GM23338 (cell line): Measurements from ENCODE around the gene PCDHA13. TPM values are rescaled to one million over a fixed set of nuclear protein-coding genes. Genes with fewer than 3 reads are reported as not detected.

Experiments
- ATAC-seq: fragments of 200-7000 bp; cut with Tn5 transposase; 3 replicates; pipeline ENCODE4 v1.9.1; 2020
- DNase-seq: peaks from one replicate; pipeline ENCODE4 v3.0.0-alpha.2; 2015; ENCODE audit warnings: low spot score
- H2AFZ ChIP-seq: fragments of 200-600 bp; sonication (generic); 2 replicates; pipeline ENCODE4 v1.8.0; 2016; ENCODE audit warnings: antibody characterized with exemption, mild to moderate bottlenecking, moderate library complexity
- H3F3A ChIP-seq: fragments of 200-600 bp; sonication (generic); replicated peaks from 2 replicates; pipeline ENCODE4 v1.8.0; 2017; ENCODE audit warnings: antibody characterized with exemption, mixed run types, low read depth
- H3K27ac ChIP-seq: fragments of 200-600 bp; sonication (generic); 2 replicates; pipeline ENCODE4 v1.6.1; 2016; ENCODE audit warnings: low read depth
- H3K27me3 ChIP-seq: fragments of 200-600 bp; sonication (generic); 2 replicates; pipeline ENCODE4 v1.8.0; 2016; ENCODE audit warnings: mild to moderate bottlenecking, mixed run types, moderate library complexity; ENCODE audit not compliant: insufficient read depth
- H3K36me3 ChIP-seq: fragments of 200-600 bp; sonication (generic); 2 replicates; pipeline ENCODE4 v1.8.0; 2016; ENCODE audit warnings: mild to moderate bottlenecking; ENCODE audit not compliant: insufficient read depth
- H3K4me1 ChIP-seq: fragments of 200-600 bp; sonication (generic); 2 replicates; pipeline ENCODE4 v1.8.0; 2016; ENCODE audit warnings: mild to moderate bottlenecking, moderate library complexity; ENCODE audit not compliant: insufficient read depth
- H3K4me2 ChIP-seq: fragments of 200-600 bp; sonication (generic); 2 replicates; pipeline ENCODE4 v1.7.1; 2017; ENCODE audit warnings: mixed run types
- H3K4me3 ChIP-seq: fragments of 200-600 bp; sonication (generic); 2 replicates; pipeline ENCODE4 v1.6.1; 2016; ENCODE audit warnings: mixed run types
- H3K79me2 ChIP-seq: fragments of 200-600 bp; sonication (generic); replicated peaks from 2 replicates; pipeline ENCODE4 v1.8.0; 2017; ENCODE audit warnings: mild to moderate bottlenecking; ENCODE audit not compliant: insufficient read depth
- H3K9me2 ChIP-seq: fragments of 200-600 bp; sonication (generic); 2 replicates; pipeline ENCODE4 v1.8.0; 2017; ENCODE audit not compliant: insufficient read depth
- H4K20me1 ChIP-seq: fragments of 200-600 bp; sonication (generic); replicated peaks from 2 replicates; pipeline ENCODE4 v1.8.0; 2017; ENCODE audit warnings: mild to moderate bottlenecking; ENCODE audit not compliant: insufficient read depth
- H3K27ac Mint-ChIP-seq: 2 replicates; pipeline ENCODE4 v1.8.0; 2020; ENCODE audit warnings: inconsistent platforms, mild to moderate bottlenecking, moderate library complexity, mixed read lengths
- H3K27me3 Mint-ChIP-seq: 3 replicates; pipeline ENCODE4 v1.8.0; 2022; ENCODE audit warnings: low read depth, mild to moderate bottlenecking, moderate library complexity, mixed read lengths, inconsistent platforms; ENCODE audit not compliant: insufficient read depth, poor library complexity
- H3K36me3 Mint-ChIP-seq: 3 replicates; pipeline ENCODE4 v1.8.0; 2021; ENCODE audit warnings: low read depth, mild to moderate bottlenecking, inconsistent platforms, moderate library complexity, mixed read lengths
- H3K4me1 Mint-ChIP-seq: 3 replicates; pipeline ENCODE4 v1.8.0; 2020; ENCODE audit warnings: mild to moderate bottlenecking, inconsistent platforms, mixed read lengths
- H3K4me3 Mint-ChIP-seq: 3 replicates; pipeline ENCODE4 v1.8.0; 2021; ENCODE audit warnings: moderate library complexity, mild to moderate bottlenecking, inconsistent platforms, mixed read lengths
- H3K9me3 Mint-ChIP-seq: 3 replicates; pipeline ENCODE4 v1.8.0; 2020; ENCODE audit warnings: moderate library complexity, mild to moderate bottlenecking, inconsistent platforms, mixed read lengths
- EZH2 ChIP-seq: fragments of 200-600 bp; sonication (generic); IDR thresholded peaks from one replicate; pipeline ENCODE4 v1.8.0; 2017; ENCODE audit warnings: antibody characterized with exemption, mild to moderate bottlenecking, low read depth; ENCODE audit not compliant: unreplicated experiment
- POLR2AphosphoS5 ChIP-seq: IDR thresholded peaks from 2 replicates; pipeline ENCODE4 v1.6.1; 2016; ENCODE audit warnings: antibody characterized with exemption, low read depth
- ZNF114 ChIP-seq: fragments of 250-450 bp; sonication (Bioruptor Pico); IDR thresholded peaks from 2 replicates; pipeline ENCODE4 v1.5.0; 2020; ENCODE audit warnings: mild to moderate bottlenecking, moderate library complexity
- polyA plus RNA-seq: library from polyadenylated mRNA; unstranded; fragments of >200 nt; fragmentation: Nextera tagmentation; extraction: Ambion mirVana; gene quantifications from 2 replicates; pipeline ENCODE4 v1.2.1, GENCODE V29; 2016
- total RNA-seq: library from RNA; depleted of rRNA; stranded (reverse); fragments of >200 nt; shearing (Covaris generic); gene quantifications from 2 replicates; pipeline ENCODE4 v1.2.3, GENCODE V29; 2014
- TF ChIP-seq, protein P1 (sequence below), 2 experiments: fragments of 200-600 bp in 1 of 2; sonication (generic) in 1 of 2; conservative IDR thresholded peaks; 2 replicates each; pipeline versions ENCODE4 v1.5.1 to v1.6.1; 2016 to 2017; ENCODE audit warnings: antibody characterized with exemption in 2 of 2, low read depth in 2 of 2, mild to moderate bottlenecking in 2 of 2, moderate library complexity in 1 of 2
- TF ChIP-seq, protein P2 (sequence below): IDR thresholded peaks from 2 replicates; pipeline ENCODE4 v1.6.1; 2016; ENCODE audit warnings: antibody characterized with exemption

PCDHA13 gene
- total and polyA plus RNA-seq, 2 experiments from 2014 or later = 1.2 to 9.8 TPM

DNA sequence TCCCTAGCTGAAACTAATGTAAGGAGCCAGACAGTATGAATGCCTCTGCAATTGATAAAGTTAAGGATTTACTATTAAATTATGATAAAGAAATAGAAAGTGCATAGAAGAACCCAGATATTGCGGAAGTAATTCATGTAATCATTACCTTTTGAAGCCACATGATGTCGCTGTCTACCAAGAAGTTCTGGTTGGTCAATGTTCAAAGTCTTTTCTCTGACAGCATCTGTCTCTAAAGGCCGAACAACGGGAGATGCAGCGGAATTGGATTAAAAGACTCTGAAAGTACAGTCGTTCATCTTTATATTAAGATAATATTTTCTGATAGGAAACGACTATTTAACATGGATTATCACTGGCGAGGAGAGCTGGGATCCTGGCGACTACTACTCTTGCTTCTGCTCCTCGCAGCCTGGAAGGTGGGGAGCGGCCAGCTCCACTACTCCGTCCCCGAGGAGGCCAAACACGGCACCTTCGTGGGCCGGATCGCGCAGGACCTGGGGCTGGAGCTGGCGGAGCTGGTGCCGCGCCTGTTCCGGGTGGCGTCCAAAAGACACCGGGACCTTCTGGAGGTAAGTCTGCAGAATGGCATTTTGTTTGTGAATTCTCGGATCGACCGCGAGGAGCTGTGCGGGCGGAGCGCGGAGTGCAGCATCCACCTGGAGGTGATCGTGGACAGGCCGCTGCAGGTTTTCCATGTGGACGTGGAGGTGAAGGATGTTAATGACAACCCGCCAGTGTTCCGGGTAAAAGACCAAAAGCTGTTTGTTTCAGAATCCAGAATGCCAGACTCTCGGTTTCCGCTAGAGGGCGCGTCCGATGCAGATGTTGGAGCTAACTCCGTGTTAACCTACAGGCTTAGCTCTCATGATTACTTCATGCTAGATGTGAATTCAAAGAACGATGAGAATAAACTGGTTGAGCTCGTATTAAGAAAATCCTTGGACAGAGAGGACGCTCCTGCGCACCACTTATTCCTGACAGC, 40.7 kb upstream of the PCDHA13 start, which contains the start of gene PCDHA8:
TSS of gene PCDHA8 (plus strand) at position 210 of the 985 bp plus-strand sequence. CDS start at position 345, 135 bp downstream.
- peaks cover 11% of the 10 kb centered on the region for H3K36me3 Mint-ChIP-seq
- Histone ChIP-seq H3K27ac (no peak within 1 kb of the TSS), H3K4me3 (no peak within 1 kb of the TSS), H3K4me2 (no peak within 1 kb of the TSS), H2AFZ (no peak within 1 kb of the TSS), H3K27me3 (no peaks in the 10 kb centered on the region), H3K79me2 (no peaks in the 10 kb centered on the region), H3K36me3 (peaks cover 4% of the 10 kb centered on the region; the same call in 1 of the 2 replicates), H3K9me2 (no peaks in the 10 kb centered on the region), H3F3A (no peaks in the 10 kb centered on the region), H4K20me1 (no peaks in the 10 kb centered on the region; the same call in 1 of the 2 replicates), H3K4me1 (no peaks in the 10 kb centered on the region)
- no peak for TF ChIP-seq POLR2AphosphoS5
- TF ChIP-seq, protein P1, sequence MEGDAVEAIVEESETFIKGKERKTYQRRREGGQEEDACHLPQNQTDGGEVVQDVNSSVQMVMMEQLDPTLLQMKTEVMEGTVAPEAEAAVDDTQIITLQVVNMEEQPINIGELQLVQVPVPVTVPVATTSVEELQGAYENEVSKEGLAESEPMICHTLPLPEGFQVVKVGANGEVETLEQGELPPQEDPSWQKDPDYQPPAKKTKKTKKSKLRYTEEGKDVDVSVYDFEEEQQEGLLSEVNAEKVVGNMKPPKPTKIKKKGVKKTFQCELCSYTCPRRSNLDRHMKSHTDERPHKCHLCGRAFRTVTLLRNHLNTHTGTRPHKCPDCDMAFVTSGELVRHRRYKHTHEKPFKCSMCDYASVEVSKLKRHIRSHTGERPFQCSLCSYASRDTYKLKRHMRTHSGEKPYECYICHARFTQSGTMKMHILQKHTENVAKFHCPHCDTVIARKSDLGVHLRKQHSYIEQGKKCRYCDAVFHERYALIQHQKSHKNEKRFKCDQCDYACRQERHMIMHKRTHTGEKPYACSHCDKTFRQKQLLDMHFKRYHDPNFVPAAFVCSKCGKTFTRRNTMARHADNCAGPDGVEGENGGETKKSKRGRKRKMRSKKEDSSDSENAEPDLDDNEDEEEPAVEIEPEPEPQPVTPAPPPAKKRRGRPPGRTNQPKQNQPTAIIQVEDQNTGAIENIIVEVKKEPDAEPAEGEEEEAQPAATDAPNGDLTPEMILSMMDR (conservative IDR thresholded peaks at IDR 0.05; ENCODE audit: low read depth in 2 of 2) = peak; percentile 75 to 83
- H3K9me3 Mint-ChIP-seq = peaks cover 4% of the 10 kb centered on the region; the same call in 1 of the 3 replicates
- peak; percentile 75 for ATAC-seq
- H3K27ac Mint-ChIP-seq = no peak within 1 kb of the TSS
- peak; percentile 88 for DNase-seq
- peak within 1 kb of the TSS; percentile 34; the same call in 1 of the 3 replicates for H3K4me3 Mint-ChIP-seq
- no peaks in the 10 kb centered on the region for H3K27me3 Mint-ChIP-seq
- no peaks in the 10 kb centered on the region; the same call in 2 of the 3 replicates for H3K4me1 Mint-ChIP-seq

DNA sequence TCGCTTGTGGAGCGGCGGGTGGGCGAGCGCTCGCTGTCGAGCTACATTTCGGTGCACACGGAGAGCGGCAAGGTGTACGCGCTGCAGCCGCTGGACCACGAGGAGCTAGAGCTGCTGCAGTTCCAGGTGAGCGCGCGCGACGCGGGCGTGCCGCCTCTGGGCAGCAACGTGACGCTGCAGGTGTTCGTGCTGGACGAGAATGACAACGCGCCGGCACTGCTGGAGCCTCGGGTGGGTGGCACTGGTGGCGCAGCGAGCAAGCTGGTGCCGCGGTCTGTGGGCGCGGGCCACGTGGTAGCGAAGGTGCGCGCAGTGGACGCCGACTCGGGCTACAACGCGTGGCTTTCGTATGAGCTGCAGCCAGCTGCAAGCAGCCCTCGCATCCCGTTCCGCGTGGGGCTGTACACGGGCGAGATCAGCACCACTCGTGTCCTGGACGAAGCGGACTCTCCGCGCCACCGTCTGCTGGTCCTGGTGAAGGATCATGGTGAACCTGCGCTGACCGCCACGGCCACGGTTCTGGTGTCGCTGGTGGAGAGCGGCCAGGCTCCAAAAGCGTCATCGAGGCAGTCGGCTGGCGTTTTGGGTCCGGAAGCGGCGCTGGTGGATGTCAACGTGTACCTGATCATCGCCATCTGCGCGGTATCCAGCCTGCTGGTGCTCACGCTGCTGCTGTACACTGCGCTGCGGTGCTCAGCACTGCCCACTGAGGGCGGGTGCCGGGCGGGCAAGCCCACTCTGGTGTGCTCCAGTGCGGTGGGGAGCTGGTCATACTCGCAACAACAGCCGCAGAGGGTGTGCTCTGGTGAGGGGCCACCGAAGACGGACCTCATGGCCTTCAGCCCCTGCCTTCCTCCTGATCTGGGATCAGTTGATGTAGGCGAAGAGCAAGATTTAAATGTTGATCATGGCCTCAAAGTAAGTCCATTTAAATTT, 38.9 kb upstream of the PCDHA13 start:
- Mint-ChIP-seq H3K36me3 (peaks cover 8% of the 10 kb centered on the region), H3K4me3 (no peak overlapping the region), H3K27me3 (no peaks in the 10 kb centered on the region)
- no peak for TF ChIP-seq EZH2
- TF ChIP-seq ZNF114 (CRISPR knock-in tag) = no peak
- TF ChIP-seq, protein P1 (conservative IDR thresholded peaks at IDR 0.05; ENCODE audit: low read depth in 2 of 2) = no peak
- TF ChIP-seq, protein P2, sequence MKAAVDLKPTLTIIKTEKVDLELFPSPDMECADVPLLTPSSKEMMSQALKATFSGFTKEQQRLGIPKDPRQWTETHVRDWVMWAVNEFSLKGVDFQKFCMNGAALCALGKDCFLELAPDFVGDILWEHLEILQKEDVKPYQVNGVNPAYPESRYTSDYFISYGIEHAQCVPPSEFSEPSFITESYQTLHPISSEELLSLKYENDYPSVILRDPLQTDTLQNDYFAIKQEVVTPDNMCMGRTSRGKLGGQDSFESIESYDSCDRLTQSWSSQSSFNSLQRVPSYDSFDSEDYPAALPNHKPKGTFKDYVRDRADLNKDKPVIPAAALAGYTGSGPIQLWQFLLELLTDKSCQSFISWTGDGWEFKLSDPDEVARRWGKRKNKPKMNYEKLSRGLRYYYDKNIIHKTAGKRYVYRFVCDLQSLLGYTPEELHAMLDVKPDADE = no peak

More for the DNA sequence above, 38.9 kb upstream of the PCDHA13 start:
- Mint-ChIP-seq H3K27ac (no peak overlapping the region), H3K4me1 (no peaks in the 10 kb centered on the region; the same call in 2 of the 3 replicates), H3K9me3 (peaks cover 4% of the 10 kb centered on the region; the same call in 1 of the 3 replicates)
- Histone ChIP-seq H3K9me2 (no peaks in the 10 kb centered on the region), H3K4me3 (no peak overlapping the region), H3F3A (no peaks in the 10 kb centered on the region; the same call in 1 of the 2 replicates), H3K4me2 (no peak overlapping the region), H3K4me1 (0 out of 2 replicates have a peak, but pooled peaks cover 7% of the 10 kb centered on the region), H3K27me3 (no peaks in the 10 kb centered on the region), H2AFZ (no peak overlapping the region), H3K36me3 (peaks cover 4% of the 10 kb centered on the region; the same call in 1 of the 2 replicates), H3K79me2 (no peaks in the 10 kb centered on the region), H3K27ac (no peak overlapping the region), H4K20me1 (peaks cover 4% of the 10 kb centered on the region; the same call in 1 of the 2 replicates)
- ATAC-seq (no peak), DNase-seq (no peak)
